Loucy (cell line): ENCODE results near the gene FAM120C.

Source experiments
- CTCF ChIP-seq: fragments of 200-600 bp; sonication (generic); conservative IDR thresholded peaks from 2 replicates; pipeline ENCODE4 v1.5.1; 2014; ENCODE audit warnings: mild to moderate bottlenecking, antibody characterized with exemption, low read length
- EZH2phosphoT487 ChIP-seq: fragments of 200-600 bp; IDR thresholded peaks from 2 replicates; pipeline ENCODE4 v1.6.1; 2018; ENCODE audit warnings: antibody characterized with exemption, mild to moderate bottlenecking, moderate library complexity, borderline replicate concordance

GRCh38 chrX:54090880-54091279 is 92.2 kb downstream of the FAM120C start:
- TF ChIP-seq CTCF (no peak), EZH2phosphoT487 (no peak)
